ENCODE data around the gene GGCX.
A peak's percentile ranks its signal among the peaks of the same experiment; 100 is the strongest.
"Not testable (repeated sequence)": the region's sequence is repeated elsewhere in the genome, so short reads cannot be mapped to it uniquely, and the experiment has no call there.

GGCX gene

DNA sequence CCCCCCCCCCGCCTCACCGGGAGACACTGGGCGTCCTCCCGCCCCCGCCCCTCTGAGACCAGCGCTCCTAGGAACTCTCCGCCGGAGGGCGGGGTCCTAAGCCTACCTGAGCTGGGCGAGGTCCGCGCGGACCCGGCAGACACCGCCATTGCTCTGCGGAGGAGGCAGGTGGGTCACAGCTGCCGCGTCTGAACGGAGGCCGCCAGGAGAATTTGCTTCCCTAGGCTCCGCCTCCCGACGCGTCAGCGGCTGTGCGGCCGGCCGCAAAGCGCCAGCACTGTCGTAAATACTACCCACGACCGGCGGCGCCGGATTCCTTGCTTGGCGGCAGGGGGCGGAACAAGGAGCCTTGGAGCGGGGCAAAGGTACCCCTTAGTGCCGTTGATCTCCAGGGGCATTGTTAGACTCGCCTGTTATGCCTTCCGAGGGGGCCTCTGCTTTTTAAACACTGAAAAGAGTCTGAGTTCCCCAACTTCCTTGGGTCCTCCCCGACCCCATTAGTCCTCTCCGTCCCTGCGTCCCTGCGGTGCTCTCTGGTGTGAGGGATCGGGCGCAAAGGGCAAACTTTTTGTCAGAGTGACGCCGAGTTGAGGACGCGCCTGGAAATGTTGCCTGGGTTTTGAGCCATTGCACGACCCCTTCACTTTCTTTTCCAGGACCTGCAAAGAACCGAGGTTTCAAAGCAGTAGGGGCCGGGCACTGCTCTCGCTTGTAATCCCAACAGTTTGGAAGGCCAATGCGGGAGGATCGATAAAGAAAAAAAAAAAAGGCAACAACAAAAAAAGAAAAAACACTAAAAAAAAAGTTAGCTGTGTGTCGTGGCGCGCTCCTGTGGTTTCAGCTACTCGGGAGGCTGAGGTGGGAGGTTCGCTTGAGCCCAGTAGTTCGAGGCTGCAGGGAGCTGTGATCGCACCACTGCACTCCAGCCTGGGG lies at the start of gene GGCX:
TSS of gene GGCX (minus strand) at position 214 of the 933 bp plus-strand sequence. CDS start at position 149, 65 bp downstream.
- DNase-seq (ENCODE audit: extremely low read depth in 1 of 2, low read depth in 1 of 2): peak; percentile 83 to 90

DNA sequence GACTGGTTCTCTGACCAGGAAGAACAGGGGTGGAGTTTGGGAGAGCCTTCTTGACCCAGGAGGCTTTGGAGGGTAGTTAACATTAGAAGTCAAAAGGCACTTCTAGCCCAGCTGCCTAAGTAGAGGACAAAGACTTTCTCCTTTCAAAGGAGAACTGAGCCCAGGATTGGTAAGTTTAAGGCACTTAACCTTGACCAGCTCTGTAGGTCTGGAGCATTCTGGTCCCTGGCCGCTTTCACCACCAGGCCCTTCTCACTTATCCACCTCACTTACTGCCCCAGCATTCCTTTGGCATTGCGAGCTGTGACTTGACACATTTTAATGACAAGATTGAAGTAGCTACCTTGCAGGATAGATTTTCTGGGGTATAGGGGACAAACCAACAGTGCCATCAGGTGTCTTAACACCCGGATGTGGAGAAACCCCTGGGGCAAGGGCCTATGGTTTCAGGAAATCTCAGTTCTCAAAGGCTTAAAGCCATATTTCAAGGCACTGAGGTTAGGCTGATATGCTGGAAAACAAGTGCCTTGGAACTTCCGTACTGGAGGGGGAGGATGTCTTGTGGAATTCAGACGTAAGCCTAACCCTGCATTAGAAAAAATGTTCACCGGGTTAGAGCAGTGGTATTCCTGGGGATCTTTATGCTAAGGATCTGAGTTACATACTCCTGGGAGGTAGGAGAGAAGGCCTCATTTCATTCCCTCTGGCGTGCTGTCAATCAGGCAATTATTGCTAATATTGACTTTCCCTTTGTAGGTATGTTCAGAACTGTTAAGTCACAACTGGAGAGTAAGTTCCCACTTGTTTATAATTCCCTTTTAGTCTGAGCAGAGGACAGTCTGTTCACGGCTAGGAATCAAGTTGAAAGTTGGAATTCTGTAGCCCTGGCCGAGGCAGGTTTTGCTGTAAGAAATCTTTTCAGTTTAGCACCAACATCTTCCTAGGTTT lies 46.2 kb upstream of the GGCX start:
- DNase-seq (ENCODE audit: extremely low read depth in 1 of 2, low read depth in 1 of 2): no peak

DNA sequence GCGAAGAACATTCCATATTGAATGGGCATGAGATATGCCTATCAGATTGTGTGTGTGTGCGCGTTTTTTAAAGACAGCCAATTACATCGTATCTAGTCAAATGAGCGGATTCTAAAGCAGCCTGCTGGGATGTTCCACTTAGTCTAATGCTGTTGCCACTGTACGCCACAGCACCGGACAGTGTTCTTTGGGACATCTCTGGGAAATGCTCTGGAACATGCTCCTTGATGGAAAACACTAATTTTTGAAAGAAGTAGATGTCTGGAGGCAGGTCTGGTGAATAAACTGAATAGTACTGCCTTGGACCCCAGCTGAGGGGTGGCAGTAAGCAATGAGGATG lies 44.8 kb upstream of the GGCX start:
- no peak for DNase-seq (ENCODE audit: extremely low read depth in 1 of 2, low read depth in 1 of 2)

DNA sequence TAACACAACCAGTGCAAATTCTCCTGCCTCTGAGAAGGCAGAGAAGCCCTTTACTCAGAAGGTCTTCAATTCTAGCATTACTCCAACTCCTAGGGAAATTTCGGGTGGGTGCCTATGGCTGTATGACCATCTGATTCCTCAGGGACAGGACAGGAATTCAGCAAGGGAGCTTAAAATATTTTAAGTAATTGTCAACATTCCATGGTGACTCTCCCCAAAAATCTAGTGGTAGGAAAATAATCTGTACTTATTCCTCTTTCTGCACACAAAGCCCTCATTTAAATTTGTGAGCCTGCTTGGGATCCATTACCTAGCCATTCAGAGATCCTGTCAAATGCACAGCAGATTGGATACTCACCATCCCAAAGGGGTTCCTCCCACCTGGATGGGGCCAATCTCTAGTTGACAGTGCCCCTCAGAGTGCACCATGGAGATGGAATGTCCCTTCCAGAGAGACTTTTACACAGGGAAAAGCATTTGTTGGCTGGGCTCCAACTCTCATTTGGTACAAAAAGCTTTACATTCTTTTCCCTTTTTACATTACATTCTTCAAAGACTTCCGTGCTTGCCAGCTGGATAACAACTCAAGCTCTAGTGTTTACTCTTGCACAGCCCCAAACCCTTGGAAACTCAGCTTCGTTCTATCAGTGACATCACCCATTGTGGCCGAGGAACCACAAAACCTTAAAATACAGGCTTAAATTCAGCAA lies 44.3 kb upstream of the GGCX start:
- no peak for DNase-seq (ENCODE audit: extremely low read depth in 1 of 2, low read depth in 1 of 2)

DNA sequence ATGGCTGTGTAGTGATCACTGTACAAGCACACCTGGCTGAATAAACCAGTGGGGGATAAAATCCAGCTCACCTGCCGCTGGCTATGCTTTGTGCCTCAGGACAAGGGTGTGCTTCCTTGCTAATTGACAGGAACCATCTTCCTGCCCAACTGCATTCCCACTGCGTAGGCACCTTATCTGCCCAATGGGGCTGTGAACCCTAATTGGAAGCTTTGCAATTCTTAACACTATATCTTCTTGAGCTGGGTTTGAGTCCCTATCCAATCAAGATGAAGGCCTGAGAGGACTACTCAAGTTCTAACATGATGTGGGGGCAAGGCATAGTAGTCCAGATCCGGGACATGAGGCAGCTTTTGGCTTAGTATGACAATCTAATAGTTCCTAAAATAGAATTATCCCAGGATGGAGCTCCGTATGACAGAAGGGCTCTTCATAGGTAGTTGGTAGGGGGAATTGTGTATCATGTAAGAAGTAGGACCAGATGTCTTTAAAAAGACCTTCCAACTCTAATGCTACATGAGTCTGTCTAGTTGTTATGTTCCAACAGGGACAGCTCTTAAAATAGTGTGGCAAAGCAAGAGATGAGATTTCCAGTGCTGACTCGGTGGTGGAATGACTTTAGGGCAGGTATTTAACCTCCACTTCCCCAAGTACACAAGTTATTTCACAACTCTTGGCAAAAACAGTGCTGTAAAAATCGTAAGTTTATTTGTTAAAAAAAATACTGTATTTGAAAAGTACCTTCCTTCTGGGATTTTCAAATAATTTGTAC lies 43.5 kb upstream of the GGCX start:
- no peak for DNase-seq (ENCODE audit: extremely low read depth in 1 of 2, low read depth in 1 of 2)

DNA sequence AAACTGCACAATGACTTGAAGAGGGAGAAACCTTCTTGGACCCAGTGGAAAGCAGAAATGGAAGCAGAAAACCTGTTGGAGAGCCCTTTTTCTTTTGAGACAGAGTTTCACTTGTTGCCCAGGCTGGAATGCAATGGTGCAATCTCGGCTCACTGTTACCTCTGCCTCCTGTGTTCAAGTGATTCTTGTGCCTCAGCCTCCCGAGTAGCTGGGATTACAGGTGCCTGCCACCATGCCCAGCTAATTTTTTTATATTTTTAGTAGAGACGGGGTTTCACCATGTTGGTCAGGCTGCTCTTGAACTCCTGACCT lies 42.8 kb upstream of the GGCX start:
- not testable (repeated sequence) for DNase-seq (ENCODE audit: extremely low read depth in 1 of 2, low read depth in 1 of 2)

DNA sequence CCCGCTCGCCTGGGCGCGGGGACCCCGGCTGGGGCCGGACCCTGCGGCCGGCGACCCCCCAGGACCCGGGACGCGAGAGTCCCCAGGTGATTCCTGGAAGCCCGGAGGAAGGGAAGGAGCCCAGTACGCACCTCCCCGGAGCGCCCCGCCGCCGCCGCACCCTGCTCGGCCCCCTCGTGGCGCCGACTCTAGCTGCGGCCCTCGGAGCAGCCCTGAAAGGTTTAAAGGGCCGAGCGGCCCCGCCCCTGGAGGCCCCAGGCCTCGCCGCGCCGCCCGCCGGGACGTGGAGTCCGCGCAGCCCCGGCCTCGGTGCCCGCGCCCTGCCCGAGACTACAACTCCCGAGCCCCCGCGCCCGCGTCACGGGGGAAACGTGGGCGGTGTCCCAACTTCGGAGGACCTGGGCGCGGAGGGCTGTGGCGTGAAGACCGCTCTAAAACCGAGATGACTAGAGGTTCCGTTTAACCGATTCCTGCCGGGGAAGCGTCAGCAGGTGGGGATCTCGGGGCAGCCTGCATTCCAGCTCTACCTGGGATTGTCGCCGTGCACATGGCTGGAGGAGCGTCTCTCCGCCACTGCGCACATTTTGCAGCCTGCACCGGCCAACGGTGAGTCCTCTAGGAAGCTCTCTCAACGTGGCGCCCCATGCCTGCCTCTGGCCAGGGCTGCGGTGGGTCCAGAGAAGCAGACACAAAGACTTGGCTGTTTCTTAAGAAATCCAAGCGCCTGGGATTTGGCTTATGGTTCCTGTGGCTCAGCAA lies 41.4 kb upstream of the GGCX start, which contains the start of gene TMEM150A:
TSS of gene TMEM150A (minus strand) at position 223 of the 759 bp plus-strand sequence. CDS start 750 bp downstream, outside the sequence.
- peak; percentile 56 to 80 for DNase-seq (ENCODE audit: extremely low read depth in 1 of 2, low read depth in 1 of 2)

DNA sequence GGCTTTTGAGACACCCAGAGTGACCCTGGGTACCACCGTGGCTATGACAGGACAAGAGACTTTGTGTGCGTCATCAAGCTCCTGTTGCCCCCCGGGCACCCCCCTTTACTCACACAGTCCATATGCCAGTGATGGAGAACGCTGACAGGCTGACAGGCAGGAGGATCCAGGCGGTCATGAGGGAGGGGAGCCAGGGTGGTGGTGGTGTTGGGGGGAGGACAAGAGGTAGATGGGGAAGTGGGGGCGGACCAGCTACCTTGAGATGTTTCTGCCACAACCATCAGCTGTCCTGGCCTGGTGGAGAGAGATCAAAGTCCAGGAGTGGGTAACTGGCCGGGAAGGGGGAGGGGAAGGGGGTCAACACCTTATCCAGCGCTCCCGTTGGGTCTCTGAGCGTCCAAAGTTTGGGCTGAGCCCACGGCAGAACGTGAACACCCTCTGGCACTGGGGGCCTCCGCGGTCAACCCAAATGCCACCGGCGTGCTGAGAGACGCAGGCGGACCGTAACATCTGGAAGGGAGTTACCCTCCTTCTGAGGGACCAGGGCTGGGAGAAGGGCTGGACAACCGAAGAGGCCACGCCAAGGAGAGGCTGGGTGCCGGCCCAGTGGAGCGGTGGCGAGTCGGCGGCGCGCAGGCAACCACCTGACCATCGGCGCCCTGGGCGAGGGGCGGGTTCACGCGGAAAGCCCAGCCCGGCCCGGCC lies 40.6 kb upstream of the GGCX start:
- DNase-seq (ENCODE audit: extremely low read depth in 1 of 2, low read depth in 1 of 2): no peak

DNA sequence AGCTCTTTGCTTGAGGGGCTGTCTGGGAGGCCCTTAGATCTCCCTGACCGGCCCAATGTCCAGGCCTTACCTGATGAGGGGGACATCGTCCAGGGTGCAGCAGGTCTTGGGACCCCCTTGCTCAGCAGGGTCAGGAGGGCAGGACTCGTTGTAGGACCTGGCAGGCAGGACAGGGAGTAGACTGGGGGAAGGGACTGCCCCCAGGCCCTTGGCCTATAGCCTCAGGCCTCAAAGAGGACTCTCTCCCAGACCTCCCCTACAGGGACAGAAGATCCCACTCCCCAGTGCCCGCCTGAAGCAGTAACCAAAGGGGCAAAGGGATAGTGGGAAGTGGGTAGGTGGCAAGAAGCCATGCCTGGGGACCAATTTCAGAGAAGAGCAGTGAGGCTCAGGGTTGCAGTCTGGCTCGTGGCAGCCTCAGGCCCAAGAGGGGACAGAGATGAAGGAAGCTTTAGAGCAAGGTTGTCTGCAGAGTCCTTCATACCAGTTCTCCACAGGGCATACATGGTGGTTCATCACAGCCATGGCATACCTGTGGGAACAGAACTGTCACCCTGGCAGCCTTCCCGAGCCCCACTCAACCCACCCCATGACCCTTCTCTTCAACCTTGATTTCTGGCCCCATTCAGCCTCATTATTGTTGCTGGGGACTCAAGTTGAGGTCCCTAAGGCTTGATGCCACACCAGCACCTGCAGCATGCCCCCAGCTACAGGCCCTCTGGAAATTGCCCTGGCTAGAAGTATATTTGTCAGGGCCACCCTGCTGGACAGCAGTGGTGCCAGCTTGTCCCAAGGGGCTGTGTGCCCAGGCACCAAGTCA lies 39.9 kb upstream of the GGCX start:
- no peak for DNase-seq (ENCODE audit: extremely low read depth in 1 of 2, low read depth in 1 of 2)

DNA sequence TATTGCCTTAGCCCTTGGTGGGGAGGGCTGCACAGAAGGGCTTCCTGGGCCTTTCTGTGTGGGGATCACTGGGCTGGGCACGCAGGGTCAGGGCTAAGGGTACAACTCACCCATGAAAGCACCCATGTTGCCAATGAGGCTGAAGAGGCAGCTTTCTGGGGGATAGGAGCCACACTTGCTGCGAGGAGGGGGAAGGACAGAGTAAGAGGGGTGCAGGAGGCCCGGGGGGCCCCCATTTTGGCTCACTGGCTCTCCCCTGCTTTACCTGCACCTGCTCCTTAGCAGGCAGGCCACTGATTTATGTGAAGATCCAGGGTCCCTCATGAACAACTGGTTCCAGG lies 38.9 kb upstream of the GGCX start:
- DNase-seq (ENCODE audit: extremely low read depth in 1 of 2, low read depth in 1 of 2): no peak

DNA sequence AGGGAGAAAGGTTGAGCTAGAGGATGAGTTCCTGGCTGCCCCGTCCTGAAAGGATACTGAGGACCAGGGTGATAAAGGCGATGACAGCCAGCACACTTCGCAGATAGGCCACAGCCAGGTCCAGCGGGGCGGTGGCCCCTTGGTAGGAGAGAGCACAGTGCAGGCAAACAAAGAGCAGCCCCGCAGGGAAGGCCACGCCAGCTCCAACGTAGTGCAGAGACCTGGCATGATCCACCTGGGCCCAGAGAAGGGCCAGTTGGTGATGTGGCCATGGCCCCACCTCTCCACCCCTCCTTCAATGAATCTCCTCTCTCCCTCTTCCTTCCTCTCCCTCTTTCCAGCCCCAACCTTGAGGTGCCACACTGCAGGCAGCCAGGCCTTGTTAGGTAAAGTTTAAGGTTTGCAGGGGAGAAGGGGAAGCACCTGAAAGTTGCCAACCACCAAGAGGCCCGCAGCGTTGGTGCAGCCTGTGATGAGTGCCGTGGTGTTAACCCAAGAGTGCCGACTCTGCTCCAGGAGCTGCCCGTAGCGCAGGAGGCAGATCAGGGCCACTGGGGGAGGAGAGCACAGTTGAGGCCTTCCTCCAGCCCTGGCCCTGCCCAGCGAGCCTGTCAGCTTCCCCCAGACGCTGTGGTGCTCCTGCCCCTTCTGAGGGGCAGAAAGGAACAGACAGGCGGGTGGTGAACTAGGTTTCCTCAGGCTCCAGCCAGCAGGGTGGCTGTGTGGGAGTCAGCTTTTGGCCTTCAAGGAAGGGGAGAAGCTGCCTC lies 38.4 kb upstream of the GGCX start:
- no peak for DNase-seq (ENCODE audit: extremely low read depth in 1 of 2, low read depth in 1 of 2)

DNA sequence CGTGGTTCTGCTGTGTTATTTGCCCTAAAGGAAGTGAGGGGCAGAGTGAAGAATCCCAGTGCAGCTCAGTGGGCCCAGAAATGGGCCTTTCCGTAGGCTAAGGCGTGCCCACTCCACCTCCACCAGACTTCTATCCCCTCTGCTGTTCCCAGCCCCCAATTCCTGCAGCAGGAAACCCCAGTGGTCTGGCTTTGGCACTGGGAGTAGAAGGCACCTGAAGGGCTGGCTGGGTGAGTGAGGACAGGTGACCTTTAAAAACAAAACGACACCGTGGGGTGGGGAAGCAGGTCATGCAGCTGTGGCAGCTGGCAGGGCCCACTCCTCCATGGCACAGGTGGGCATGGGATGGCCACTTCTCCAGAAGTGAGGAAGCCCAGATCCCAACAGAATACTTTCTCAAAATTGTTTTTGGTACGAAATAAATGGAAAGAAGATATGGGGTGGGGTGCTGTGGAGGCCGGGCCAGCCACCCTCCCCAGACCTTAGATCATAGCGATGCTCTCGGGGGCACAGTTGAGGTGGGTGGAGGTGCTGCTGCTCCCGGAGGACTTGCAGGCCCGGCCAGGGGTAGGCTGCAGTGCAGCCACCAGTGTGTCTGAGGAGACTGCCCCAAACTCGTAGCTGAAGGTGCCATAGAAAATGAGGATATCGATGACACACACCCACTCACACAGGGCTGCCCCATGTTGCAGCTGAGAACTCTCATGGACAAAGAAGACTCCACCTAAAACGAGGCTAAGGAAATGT lies 37.5 kb upstream of the GGCX start:
- no peak for DNase-seq (ENCODE audit: extremely low read depth in 1 of 2, low read depth in 1 of 2)

DNA sequence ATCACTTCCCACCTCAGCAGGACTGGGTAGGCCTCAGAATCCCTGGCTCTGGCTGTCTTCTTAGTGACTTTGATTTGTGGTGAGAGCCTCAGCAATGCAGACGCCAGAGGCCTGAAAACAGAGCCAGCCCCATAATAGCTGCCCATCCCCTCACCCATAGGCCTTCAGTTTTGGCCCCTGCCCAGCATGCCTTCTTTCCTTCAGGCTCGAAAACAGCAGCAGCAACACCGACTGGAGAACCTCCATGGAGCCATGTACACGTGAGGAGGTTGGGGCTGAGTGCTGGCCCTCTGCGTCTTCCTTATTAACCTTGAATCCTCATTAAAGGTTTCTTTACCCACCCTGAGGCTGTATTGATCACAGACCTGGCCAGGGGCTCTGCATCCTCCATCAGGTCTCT lies 35.9 kb upstream of the GGCX start:
- DNase-seq (ENCODE audit: extremely low read depth in 1 of 2, low read depth in 1 of 2): no peak

DNA sequence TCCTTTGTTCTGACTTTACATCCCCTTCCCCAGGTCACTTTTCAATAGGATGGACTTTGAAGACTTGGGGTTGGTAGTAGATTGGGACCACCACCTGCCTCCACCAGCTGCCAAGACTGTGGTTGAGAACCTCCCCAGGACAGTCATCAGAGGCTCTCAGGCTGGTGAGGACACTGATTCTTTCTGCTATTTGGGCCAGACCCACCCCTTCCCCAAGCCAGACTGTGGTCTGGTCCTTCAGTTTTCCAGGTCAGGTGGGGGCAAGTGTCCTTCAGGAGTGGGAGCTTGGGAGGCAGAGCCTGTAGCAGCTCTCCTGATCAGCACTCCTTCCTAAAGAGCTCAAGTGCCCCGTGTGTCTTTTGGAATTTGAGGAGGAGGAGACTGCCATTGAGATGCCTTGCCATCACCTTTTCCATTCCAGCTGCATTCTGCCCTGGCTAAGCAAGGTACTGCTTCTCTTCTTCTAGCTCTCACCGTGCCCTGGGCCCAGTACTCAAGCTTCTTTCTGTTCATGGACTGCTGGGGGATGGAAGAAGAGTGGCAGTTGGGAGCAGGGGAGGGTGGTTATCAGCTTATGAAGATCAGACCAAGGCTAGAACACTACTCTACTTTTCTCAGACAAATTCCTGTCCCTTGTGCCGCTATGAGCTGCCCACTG lies 35.3 kb upstream of the GGCX start:
- DNase-seq (ENCODE audit: extremely low read depth in 1 of 2, low read depth in 1 of 2): no peak

DNA sequence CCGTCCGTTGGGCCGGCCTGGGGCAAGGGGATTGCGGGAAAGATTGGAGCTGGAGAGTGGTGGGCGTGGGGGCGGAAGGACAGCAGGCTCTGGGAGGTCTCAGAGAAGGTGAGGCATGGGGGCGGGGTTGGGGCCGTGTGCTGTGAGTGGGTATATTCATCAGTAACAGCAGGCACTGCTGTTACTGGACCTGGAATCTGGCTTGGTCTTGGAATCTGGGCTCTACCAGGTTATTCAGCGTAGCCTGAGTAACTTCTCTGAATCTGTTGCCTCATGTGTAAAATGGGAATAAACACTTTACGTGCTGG lies 34.7 kb upstream of the GGCX start:
- no peak for DNase-seq (ENCODE audit: extremely low read depth in 1 of 2, low read depth in 1 of 2)

DNA sequence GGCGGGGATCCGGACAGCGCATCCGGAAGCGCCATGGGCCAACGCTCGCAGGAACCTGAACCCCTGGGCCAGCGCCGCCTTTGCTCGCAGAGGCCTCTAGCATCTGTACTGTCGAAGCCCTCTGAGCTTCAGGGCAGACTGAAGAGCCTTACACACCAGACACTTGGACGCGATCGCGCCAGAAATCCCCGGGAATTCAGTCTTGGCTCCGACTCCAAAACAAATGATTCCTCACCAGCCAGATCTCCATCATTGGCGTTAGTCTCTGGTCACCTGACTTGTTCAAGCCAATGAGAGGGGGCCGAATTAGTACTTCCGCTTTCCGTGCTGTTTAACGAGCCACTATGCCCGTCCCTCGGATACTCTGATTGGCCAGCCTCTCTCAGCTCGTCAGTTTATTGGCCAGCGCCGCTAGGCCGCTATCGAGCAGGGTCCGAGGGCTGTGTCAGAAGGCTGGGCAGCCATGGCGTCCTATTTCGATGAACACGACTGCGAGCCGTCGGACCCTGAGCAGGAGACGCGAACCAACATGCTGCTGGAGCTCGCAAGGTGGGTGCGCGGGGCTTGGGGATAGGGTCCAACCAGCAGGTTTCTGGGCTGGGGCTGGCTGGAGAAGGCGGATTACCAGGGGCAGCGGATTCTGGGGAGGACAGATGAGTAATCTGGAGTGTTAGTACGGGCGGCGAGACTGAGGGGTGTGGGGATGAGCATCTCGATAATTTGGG lies 34.2 kb upstream of the GGCX start, which contains the start of gene RNF181:
TSS of gene RNF181 (plus strand) at position 445 of the 725 bp plus-strand sequence. CDS start at position 464, 19 bp downstream.
- DNase-seq (ENCODE audit: extremely low read depth in 1 of 2, low read depth in 1 of 2): peak; percentile 75 to 76
